GM18907 (cell line): ENCODE data around the gene ST3GAL3.

Experiments
- ATAC-seq: cut with Tn5 transposase; IDR thresholded peaks from one replicate; pipeline ENCODE4 v1.9.1; 2021; ENCODE audit warnings: mild to moderate bottlenecking, moderate library complexity; ENCODE audit not compliant: unreplicated experiment

ST3GAL3 gene

DNA sequence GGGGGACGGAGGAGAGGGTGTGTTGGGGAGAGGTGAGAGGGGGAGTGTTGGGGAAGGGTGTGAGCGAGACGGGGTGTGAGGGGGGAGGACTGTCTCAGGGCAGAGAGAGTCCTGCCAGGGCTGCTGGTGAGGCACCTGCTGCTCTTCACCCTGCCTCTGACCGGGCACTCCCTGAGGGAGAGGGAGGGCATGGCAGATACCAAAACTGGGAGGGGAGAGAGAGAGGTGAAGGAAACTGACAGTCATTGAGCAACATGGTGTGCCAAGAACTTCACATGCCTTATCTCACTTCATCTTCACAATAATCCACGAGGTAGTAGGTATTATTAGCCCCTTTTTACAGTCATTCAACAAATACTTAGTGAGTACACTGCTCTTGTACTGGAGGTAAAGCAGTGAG is 164.9 kb downstream of the ST3GAL3 start:
- ATAC-seq = no peak

DNA sequence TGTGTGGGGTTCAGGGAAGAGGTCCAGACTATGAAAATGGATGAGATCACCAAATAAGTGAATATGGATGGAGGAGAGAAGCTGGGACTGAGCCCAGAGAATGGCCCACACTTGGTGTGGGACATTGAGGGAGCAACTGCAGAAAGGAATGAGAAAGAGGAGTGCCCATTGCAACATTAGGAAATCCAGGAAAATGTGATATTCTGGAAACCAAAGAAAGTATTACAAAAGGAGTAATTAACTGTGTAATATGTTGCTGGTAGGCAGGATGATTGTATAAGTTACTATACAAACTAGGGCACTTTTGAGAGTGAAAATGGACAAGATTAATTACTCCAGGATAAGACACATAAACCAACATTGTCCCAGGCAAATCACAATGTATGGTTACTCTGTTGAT is 166.5 kb downstream of the ST3GAL3 start:
- ATAC-seq = no peak

DNA sequence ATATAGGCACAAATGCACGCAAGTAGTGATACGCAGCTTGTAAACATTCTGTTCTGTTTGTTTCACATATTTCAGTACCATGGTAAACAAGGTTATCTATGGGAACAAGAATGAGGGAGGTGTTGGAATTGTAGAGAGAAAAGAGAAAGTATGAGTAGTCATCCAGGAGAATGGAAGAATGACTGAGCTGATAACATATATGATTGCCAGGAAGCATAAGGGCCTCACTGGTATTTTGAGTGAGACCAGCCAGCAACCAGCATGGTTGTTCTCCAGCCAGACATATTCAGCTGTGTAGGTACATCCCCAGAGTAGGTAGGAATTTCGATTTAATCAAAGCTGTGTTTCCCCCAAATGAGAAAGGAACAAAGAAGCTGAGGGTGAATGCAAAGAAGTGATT is 167.4 kb downstream of the ST3GAL3 start:
- no peak for ATAC-seq

DNA sequence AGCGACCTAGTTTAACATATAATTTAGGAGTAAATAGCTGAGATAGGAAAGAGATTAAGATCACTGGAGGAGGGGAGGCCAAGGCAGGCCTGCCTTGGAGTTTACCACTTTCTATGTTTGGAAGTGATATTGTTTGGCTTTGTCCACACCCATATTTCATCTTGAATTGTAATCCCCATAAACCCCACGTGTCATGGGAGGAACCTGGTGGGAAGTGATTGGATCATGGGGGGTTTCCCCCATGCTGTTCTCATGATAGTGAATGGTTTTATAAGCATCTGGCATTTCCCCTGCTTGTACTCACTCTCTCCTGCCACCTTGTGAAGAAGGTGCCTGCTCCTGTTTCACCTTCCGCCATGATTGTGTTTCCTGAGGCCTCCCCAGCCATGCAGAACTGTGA is 168.0 kb downstream of the ST3GAL3 start:
- no peak for ATAC-seq

DNA sequence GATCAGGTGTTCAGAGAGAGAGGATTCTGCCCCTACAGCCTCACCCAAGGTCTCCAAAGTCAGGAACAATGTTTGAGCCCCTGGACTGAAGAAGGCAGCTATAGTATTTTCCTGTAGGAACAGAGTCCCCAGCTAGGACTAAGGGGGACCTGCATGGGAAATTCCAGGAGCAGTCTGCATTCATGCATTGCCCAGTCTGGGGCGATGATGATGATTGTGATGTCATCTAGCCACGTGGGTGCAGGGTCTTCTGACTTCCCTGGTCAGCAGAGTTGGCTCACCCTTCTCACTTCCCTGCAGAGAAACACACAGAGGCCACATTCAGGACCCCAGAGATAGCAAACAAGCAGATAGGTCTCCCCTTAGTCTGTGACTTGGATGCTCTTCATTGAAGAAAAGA is 169.8 kb downstream of the ST3GAL3 start:
- ATAC-seq = no peak

DNA sequence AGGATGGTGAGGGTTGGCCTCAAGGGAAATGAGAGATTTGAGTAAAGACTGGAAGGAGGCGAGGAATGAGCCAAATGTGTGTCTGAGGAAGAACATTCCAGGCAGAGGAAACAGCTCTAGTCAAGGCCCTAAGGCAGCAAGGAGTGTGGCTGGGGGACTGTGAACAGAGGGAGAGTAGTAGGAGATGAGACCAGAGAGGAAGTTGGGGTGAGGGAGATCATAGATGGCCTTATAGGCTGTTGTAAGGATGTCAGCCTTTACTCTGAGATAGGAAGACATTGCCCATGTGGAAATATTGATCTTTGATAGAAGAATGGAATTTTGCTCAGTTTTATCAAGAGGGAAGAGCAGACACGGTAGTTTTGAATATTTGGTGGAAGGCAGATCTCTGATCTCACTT is 171.1 kb downstream of the ST3GAL3 start:
- ATAC-seq = no peak

DNA sequence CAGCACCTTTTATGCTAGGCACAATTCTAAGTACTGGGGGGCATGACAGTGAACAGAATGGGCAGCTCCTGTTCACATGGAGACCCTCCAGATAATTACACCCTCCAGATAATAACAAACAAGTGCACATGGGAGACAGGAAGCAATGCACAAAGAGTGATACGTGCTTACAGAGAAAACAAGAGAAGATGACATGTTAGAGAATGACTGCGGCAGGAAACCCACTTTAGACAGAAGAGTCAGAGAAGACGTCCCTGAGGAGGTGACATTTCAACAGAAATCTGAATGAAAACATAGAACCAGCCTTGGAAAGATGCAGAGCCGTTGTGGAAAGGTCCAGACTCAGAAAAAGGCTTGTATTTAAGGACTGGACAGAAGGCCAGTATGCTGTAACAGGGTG is 171.5 kb downstream of the ST3GAL3 start:
- no peak for ATAC-seq

DNA sequence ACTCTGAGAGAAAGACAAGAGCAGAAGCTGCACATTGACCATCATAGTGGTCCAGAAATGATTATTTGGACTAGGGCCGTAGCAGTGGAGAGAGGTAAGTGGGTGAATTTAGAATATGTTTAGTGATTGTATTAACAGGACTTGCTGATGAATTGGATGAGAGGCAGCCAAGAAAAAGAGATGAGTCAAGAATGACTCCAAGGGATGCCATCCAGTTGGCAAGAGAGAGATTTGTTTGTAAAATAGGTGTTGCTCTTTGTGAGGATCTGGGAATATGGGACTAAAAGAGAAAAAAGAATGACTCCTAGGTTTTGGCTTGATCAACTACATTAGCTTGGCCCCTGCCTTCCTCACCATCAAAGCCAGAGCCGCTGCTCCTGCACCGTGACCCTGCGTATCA is 172.1 kb downstream of the ST3GAL3 start:
- no peak for ATAC-seq

DNA sequence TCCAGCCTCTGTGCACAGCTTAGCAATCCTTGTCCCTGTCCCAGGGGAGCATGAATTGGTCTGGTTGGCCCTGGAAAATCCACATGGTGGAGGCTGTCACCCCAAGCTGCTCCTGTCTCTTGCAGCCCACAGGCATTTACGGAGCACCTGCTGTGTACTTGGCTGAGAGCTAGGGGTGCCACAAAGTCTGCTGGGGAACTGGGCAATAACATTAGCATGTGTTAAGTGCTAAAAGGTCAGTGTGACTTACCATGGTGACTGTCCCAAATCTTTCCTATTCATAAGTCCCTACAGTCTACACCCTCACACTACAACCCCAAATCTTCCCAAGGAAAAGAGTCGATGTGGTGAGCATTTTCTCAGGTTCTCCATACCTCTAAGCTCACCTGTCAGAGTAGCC is 172.7 kb downstream of the ST3GAL3 start:
- ATAC-seq = no peak

DNA sequence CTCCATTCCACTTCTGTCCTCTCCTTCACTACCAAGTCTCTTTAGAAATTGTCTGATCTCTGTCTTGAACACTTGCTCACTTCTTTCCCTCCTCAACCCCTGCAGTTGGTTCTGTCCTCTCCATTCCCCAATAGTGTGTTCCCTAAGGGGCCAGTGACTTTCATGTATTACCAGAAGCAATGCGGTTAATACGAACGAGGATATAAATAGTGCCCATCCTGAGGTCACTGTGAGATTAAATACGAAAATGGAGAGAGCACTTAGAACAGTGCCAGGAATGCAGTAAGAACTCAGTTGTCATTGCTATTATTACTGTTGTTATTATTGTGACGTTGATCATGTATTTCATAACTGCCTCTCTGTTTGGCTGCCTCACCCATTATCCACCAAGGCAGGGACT is 173.3 kb downstream of the ST3GAL3 start:
- ATAC-seq = no peak

DNA sequence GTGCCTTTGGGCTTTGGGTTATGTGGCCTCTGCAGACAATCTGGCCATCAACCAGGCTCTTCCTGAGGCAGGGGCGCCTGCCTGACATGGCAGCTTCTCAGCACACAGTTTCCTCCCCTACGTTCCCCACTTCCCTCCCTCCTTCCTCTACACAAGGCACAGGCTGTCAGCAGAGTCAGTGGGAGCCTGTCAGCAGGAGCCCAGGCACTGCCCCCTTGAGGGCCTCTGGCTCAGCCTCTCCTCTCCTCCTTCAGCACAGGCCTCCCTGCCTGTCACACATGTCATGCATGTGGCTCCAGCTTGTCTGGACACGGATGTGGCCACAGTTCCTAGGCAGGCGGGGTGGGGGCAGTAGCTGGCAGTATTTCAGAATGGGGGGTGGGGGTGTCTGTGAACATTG is 174.1 kb downstream of the ST3GAL3 start:
- no peak for ATAC-seq

DNA sequence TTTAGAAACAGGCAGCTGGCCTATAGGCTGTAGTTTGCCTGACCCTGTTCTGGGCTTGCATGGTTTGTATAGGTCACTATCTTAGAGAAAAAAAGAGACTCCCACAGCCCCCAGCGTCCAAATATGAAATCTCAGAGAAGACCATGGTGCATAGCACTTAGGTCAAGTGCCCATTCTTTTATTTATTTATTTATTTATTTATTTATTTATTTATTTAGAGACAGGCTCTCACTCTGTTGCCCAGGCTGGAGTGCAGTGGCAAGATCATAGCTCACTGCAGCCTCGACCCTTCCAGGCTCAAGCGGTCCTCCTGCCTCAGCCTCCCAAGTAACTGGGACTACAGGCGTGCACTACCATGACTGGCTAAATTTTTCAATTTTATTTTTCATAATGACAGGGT is 175.4 kb downstream of the ST3GAL3 start:
- no peak for ATAC-seq

DNA sequence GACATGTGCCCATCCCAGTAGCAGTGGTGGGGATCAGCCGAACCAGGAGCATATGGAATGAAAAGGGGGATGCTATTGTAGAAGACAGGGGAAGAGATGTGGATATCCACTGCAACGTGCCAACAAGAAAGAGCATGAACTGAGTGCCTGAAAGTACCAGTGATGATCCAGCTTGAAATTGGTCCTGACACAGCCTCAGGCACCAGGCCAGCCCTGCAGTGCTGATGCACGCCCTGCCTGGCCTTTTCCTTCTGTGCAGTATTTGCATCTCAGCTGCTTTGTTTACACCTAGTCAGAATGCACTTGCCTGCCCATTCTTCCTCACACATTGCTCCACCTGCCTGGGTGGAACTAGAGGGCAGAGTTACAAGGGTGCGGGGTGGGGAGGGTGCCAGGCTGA is 176.0 kb downstream of the ST3GAL3 start:
- no peak for ATAC-seq

DNA sequence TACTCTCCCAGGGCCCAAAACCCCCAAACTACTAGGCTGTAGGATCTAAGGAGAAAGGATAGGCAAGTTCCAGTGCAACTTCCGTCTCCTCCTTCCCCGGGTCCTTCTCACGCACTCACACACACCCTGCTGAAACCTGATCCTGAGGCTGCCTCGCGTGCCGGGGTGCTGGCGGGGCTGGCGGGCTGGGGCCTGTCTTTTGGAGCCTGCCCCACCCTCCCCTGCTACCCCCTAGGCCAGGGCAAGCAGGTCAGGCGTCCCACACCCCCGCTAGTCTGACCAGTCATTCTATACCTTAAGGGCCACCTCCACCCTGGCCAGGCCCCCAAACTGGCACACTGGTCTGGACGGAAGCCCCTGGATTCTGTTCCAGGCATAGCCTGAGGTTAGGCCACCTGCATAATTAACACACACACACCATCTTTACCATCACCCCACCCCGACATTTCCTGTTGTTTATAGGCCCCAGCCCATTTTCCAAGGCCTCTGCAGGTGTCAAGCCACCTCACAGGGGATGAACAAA is 178.0 kb downstream of the ST3GAL3 start:
- no peak for ATAC-seq

DNA sequence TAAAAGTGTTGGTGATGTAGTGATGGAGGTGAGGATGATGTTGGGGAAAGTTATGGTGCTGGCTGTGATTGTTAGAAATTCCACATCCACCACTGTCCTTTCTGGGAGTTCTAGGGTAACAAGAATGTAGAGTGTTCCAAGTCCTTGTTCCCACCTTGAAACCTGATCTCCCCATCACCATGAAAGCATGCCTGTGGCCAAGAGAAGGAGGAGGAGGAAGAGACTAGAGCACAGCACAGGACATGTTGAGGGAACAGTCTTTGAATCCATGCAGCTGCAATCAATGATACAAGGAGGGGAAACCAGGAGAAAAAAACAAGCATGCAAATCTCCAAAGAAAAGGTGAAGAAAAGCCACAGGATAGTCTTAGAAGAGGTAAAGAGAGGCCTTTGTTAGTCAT is 180.4 kb downstream of the ST3GAL3 start:
- ATAC-seq = no peak

DNA sequence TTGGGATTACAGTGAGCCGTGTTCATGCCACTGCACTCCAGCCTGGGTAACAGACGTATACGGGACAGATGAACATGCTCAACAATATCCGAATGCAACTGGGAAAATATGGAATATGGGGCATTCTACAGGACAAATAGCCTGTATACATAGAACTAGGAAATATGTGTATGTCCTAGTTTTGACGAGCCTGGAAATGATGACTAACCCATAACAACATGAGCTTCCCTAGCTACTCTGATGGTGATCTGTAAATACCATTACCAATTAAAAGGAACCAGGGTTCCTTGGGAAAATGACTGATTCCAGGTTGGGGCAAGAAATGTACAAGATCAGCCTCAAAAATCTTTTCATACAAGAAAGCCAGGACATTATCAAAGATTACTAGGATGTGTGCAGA is 183.5 kb downstream of the ST3GAL3 start:
- no peak for ATAC-seq

DNA sequence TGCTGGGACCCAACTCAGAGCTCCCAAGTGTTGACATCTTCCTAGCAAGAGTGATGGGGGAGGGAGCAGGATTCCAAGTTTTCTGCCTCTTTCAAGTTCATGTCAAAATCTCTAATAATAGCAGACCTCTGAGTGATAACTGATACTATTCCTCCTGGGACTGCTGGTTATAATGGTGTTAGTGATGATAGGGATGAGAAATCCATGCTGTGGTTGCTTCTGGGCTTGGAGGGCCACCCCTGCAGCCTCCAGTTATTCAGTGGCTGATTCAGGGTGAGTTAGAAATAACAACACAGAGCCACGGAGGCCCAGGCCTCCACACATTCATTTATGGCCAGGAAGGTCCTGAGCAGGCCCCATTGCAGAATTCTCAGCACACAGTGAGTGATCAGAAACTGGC is 185.7 kb downstream of the ST3GAL3 start:
- no peak for ATAC-seq

DNA sequence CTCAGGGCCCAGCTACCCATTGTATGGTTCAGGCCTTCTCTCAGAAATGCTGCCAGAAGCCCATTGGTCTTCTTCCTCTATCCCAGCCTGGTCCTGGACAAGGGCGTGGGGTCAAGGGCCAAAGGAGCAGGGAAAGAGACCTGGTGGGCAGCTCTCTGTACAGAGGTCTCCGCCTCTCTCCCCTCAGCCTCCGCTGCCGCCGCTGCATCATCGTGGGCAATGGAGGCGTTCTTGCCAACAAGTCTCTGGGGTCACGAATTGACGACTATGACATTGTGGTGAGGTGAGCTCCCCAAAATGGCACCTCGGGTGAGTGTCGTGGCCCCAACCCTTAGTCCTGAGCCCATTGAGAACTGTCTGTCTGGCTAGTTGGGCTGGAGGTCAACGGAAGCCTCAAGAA is 191.6 kb downstream of the ST3GAL3 start:
- ATAC-seq = no peak

DNA sequence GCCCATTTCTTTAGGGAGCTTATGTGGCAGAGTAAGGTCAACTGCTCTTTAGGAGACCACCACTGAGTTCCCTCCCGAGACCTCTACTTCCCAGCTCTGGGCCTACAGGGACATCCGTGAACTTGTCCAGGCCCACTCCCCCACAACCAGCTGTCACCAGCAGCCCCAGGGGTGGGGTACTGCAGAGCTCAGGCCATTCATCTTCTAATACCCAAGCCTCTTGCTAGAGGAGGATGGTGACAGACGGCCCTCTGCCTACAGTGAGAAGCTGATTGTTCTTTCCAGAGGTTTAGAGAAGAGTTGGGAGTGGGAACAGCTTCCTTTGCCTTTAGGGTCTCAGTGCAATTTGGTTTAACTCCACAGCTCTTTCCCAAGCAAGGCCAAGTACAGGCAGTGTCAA is 193.1 kb downstream of the ST3GAL3 start:
- ATAC-seq = no peak

DNA sequence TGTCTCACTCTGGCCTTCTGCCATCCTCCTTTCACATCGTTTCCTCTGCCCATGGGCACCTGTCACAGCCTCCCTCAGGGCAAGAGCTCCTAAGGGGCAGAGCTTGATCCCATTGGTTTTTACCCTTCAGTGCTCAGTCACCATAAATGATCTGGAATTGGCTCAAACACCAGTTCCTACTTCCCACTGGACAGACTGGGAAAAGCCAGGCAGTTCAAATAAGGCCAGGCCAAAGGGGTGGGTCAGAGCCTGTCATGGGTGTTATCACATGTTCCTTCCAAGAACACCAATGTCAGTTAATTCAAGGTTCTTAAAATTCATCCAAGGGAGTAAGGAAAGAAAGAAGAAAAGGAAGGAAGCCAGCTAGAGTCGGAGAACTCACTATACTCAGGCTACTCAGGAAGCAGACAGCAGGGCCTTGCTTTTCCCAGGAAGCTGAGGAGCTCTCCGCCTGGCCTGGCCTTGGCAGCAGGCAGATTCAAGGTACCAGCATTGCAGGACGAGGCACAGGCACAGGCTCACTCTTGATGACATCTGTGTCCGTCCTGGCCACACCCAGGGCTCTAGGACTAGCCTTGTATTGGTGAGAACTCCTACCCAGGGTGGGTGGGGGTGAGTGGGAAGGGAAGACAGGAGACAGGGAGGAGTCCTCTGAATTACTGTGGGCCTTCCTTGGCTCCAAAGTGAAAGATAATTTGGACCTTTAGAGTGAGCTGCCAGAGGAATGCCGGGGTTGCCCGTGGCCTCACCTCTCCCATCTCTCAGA is 194.0 kb downstream of the ST3GAL3 start:
- ATAC-seq = no peak

DNA sequence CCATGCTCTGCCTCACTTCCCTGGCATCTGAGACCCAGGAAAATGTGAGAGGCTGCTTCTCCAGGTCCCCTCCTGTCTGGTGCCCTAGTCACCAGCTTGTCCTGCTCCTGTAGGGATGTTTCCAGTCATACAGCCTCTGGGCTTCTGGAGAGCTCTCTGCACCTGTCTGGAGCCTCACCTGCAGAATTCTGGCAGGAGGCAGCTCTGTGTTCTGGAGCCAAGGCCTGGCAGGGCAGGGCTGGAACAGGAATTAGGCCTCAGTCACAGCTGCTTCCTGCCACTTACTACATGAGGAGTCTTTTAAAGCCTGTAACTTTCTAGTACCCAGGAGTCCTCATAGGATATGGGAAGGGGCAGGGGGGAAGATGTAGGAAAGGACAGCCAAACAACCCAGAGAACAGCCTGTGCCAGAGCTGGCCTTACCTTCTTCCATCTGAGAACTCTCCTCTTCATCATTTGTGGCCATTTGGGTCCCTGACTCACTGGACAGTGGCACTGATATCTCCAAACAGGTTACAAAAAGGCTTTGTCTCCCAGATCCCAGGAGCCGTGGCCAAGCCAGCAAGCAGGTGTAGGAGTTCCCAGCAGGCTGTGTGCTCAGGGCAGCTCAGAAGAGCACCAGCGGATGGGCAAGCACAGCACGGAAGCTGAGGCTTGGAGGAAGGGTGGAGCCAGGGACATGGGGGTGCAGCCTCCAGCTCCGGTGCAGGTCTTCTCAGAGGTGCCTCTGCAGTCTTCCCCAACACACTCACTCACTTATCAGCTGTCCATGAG is 194.9 kb downstream of the ST3GAL3 start:
- no peak for ATAC-seq
